GM19455 (cell line): ENCODE measurements around the gene VASH1.

Experiments
- ATAC-seq: cut with Tn5 transposase; IDR thresholded peaks from one replicate; pipeline ENCODE4 v1.9.1; 2021; ENCODE audit not compliant: unreplicated experiment

VASH1 gene

DNA sequence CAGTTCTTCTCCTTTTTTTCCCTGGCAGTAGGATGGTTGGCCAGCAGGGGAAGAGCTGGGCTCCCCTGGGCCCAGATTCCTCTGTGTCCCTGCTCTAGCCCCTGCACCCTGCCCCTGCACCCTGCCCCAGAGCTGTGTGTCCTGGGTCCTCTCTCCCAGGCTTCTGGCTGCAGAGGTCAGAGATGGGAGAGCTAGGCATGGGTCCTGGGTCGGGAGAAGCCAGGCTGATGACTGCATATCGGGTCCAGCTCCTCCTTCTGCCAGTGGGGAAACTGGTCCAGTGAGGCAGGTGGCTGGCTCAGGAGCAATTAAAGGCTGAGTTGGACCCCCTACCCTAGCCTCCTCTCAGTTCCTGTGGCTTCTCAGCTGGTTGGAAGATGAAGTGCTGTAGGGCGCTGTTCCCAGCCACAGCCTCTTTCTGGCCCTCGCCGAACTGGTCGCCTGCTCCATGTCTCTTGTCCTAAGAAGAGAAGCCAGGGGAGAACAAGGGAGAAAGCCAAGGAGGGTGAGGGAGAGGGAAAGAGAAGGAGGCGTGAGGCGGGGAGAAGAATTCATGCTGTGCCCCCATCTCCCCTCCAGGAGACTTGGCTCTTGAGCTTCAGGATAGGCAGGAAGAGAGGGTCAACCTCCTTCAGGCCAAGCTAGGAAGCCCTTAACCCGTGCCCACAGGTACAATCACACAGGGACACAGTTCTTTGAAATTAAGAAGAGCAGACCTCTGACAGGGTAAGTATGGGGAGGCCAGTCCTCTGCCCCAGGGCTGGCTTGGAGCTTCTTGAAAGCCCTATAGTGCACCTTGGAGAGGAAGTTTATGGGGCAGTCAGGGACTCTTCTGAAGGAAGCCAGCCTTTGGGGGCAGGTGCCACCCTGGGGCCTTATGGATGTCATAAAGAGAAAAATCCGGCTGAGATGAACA, 9.5 kb downstream of the VASH1 start:
- ATAC-seq = no peak

DNA sequence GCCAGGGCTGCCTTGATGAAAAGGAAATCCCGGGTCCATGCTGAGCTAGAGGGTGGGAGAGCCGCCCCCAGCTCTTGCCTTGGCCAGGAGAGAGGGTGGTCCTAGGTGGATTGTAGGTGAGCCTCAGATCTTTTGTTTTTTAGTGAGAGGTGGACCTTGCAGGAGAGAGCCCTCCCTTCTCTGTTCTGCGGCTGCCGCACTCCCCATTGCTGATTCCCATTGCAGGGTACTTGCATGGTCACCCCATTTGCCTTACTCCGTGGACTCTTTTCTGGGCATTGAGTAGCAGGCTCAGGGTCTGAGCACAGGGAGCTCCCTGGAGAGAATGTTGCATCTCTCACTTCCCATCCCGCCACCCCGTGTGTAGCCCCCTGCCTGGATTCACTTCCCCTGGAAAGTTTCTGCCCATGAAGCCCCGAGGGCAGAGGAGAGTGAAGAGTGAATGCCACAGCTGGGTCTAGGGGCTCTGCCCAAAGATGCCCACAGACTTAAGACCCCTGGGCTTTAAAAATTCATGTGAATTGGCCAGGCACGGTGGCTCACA, 10.2 kb downstream of the VASH1 start:
- ATAC-seq = no peak

DNA sequence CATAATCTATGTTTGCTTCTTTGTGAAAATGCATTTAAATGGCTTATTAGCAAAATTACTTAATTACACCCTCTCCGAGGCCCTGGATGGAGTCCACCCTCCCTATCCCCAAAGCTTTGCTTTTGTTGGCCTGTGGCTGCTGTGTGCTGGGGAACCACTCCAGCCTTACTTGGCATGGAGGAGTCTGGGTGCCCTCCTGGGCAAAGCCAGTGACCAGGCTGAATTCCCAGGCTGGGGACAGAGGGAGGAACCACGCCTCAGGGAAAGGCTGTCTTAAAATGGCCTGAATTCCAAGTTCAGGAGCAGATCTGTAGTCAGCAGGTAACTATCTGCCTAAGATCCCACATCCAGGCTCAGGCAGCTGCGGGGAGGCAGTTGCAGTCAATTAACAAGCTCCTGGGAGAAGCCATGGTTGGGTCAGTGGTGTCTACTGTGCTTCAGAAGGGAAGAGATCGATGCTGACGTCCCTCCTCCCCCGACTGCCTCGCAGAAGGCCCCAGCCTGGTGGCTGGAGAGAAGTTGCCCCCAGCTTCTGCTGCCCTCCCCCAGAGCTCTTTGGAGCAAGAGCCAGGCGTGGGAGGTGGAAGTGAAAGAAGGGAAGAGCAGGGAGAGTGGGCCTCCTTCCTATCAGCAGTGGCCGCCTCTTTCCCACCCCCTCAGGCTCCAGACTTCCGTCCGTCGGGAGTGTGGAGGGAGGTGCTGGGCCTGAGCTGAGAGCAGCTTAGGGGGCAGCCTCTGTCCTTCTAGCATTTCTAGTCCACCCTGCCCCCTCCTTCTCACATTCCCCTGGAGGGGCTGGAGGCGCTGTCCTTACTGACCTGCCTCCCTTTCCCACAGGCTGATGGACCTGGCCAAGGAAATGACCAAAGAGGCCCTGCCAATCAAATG, 11.3 kb downstream of the VASH1 start:
- no peak for ATAC-seq

DNA sequence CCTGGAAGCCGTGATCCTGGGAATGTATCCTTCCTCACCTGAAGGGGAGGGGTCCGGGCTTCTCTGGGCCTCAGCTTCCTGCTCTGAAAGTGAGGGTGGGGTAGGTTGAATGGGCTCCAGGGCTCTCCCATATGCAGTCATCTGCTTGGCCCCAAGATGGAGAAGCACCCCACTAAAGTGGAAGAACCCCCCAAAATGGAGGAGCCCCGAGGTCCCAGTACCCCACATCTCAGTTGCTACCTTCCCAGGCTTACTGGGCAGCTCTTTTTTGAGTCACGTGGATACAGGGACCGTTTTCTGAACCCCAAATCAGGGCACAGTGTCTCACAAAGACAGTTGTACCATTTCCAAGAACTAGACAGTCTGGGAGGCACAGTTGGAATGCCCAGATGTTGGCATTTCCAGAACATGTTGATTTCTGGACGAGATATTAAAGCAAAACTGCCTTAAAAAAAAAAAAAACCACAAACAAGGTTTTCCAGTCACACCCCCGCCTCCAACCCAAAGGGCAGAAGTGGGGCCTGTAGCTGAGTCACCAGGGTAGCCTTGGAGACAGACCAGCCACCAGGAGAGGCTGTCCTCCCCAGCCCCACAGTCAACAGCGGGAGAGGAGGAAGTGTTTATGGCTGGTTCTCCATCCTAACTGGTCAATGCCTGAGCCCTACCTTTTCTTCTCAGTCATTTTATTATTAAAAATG, 12.1 kb downstream of the VASH1 start:
- ATAC-seq = no peak

DNA sequence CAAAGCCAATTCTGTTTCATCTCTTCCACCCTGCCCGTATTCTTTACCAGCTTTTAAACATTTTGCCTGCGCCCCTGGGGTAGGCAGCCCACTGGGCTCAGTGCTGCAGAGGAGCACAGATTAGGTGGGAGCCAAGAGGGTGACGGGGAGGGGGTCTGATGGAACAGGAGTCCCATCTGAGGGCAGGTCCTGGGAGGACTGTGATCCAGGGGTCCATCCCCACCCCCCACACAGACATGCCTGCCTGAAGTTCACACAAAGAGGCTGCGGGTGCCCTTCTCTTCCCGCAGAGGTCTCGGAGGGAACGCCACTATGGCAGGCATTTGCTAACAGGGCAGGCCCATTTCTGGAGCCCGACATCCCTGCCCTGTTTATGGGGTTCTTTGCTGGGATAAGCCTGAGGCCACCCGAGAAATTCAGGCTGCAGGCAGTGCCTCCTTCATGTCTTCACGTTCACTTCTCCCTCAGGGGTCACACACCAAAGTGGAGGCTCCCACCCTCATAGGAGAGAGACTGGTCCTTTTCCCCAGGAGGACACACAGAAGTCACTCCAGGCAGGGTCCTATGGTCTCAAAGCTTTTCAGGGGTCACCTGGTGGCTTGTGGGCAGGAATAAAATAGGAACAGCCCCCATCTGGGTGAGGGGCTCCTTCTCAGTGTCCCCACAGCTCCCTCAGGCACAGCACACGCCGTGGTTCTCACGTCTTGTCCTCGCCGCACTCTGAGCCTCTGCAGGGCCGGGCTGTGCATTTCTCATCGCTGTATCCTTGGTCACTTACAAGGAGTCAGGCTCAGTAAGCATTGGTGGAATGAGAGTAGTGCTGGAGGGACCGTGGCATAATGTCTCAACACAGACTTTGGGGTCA, 12.9 kb downstream of the VASH1 start:
- no peak for ATAC-seq

DNA sequence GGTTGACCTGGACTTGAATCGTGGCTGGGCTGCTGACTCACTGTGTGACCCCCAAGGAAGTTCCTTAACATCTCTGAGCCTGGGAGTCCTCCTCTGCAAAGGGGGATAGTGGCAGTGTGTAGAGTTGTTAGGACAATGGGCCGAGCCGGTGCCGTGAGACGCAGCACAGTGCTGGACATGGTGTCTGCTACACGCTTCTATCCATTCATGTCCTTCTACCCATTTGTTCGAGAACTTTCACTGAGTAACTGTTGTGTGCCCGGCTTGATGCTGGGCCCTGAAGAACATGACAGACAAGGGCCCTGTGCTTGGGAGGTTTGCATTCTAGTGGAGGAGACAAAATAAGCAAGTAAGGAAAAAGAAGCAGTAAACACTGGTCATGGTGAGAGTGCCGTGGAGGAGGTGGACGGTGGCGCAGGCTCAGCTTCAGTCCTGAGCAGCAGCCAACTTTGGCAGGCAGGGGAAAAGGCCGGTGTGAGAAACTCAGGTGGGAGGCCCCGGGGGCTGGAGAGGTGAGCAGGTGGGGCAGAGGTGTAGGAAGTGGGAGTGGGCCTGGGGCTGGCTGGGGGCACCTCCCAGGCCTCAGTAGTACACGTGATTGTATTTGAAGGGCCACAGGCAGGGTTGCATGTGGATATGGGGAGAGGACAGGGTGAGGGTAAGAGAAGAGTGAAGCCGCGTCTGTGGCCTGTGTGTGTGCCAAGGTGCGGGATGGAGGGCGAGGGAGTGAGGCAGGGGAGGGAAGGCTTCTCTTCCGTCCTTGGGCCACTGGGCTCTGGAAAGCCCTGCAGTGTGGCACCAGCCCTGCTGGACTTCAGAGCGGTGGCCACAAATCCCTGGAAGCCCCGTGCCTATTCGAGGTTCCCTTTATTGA, 13.8 kb downstream of the VASH1 start:
- ATAC-seq = no peak

DNA sequence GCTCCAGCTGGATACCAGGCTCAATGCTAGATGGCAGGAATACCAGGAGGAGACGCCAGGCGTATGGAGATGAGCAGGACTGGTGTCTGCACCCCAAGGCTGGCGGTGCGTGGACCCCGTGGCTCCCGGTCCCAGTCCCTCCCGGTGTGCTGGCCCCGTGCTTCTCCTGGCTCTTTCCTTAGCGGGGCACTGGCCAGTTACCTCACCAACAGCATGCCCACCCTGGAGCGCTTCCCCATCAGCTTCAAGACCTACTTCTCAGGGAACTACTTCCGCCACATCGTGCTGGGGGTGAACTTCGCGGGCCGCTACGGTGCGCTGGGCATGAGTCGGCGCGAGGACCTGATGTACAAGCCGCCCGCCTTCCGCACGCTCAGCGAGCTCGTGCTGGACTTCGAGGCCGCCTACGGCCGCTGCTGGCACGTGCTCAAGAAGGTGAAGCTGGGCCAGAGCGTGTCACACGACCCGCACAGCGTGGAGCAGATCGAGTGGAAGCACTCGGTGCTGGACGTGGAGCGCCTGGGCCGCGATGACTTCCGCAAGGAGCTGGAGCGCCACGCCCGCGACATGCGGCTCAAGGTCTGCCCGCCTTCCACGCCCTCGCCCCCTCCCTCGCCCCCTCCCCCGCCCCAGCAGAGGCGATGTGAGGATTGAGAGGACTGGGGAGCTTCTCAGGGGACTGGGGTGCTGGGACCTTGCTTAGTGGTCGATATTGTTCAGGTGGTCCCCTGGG, 14.6 kb downstream of the VASH1 start:
- no peak for ATAC-seq

DNA sequence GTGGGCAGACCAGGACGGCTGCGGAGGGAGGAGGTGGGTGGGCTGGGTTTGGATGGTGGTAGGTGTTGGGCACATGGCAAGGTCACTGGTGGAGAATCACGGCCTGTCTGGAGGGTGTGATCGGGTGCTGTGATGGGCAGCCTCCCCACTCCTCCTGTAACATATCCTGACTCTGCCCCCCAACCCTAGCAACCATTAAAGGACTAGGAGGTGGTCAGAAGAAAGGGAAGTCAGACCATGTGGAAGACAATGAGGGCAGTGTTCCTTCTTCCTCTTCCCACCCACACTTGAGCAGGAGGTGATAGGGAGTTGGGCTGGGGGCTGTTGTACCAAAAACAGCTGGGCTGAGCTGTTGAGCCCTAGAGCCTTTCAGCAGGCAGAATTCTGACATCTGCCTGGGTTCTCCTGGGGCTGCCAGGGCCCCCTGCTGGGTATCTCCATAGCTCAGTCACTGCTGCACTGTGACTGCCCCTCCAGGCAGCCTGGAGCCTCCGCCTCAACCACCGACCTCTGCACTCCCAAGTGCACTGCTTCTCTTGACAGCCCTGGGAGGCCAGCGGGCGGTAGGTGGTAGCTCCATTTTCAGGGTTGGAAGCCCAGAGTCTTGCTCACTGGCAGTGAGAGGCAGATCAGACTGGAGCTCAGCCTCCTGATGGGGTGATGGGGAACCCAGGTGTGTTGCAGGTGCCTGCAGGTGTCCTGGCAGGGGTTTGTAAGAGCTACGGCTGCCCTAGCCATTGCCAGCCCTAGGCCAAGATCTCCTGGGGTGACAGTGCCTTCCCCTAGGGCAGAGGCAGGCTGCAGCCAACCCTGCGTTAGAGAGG, 15.4 kb downstream of the VASH1 start:
- no peak for ATAC-seq

DNA sequence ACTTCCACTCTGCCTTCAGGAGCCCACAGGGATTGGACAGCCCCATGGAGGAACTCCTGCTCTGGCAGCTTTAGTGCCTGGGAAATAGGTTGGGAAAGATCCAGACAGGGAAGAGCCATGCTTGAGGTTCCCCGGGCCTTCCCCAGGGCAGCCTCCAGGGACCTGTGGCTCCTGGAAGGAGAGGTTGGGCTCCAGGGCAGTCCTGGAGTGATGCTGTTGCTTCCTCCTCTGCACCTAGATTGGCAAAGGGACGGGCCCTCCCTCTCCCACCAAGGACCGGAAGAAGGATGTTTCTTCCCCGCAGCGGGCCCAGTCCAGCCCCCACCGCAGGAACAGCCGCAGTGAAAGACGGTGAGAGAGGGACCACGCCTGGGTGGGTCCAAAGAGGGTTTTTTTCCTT, 16.5 kb downstream of the VASH1 start:
- no peak for ATAC-seq

DNA sequence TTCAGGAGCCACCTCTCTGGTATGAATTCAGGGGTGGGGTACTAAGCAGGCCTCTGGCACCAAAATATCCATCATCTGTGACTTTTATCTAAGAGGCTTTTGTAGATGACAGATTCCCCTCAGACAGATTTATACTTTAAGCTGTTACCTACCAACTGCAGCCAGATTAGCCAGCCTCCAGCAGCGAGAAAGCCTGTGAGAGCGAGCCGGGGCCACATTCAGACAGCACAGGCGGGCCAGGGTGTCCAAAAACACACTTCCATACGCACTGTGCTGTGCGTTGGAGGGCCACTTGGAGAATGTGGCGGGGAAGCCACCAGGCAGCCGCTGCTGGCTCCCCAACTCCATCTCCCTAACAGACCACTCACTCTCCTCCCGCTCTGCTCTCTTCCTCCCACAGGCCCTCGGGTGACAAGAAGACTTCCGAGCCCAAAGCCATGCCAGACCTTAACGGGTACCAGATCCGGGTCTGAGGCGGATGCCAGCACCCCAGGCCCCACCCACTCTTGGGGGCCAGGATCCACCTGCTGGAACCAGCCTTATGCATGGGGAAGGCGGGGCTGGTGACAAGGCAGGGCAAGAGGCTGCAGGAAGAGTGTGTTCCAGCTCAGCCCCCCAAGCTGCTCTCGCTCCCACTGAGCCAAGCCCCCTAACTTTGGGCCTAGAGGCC, 17.4 kb downstream of the VASH1 start:
- no peak for ATAC-seq

DNA sequence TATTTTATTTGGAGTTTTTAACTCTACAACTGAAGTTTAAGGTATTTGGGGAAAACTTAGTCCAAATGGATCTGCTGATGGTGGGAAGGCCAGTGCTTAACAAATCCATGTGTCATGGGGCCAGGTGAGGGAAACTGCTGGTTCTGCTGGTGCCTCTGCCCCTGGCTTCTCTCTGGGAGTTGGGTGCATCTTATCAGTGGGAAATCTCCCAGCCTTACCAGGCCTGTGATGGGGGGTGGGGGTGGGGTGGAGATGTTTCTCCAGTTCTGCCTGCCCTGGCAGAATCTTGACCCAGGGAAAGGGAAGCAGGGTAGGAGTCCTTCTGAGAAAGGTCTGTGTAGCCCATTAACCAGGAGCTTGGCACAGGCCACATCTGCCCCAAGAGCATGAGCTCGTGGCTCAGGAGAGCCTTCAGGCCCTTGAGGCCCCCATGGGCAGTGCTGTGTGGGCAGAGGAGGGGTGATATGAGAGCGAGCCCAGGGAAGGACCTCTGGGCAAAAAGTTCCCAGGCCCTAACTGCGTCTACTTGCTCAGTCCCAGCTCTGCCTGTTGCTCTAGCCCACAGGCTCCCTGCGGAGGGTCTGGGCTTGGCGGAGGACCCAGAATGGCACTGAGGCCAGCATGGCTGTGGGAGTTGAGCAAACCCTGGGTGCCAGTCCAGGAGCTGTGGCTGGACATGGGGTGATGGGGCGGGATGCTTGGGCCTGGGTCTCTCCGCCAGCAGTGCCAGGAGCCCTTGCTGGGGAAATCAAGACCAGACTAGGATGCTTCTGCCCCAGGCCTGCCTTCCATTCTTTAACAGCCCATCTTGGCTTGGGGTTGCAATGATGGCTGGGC, 18.2 kb downstream of the VASH1 start:
- ATAC-seq = no peak

DNA sequence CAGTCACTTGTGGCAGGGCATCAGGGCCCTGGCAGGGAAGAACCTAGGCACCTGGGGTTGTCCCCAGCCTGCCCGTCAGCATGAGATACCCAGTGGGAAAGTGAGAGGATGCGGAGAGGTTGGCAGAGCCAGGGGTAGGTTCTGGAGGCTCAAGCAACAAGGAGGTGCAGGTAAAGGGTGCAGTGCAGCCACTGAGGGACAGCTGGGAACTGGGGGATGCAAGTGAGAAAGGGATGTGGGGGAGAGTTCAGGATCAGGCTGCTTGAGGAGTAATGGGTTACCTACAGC, 18.7 kb downstream of the VASH1 start:
- no peak for ATAC-seq

DNA sequence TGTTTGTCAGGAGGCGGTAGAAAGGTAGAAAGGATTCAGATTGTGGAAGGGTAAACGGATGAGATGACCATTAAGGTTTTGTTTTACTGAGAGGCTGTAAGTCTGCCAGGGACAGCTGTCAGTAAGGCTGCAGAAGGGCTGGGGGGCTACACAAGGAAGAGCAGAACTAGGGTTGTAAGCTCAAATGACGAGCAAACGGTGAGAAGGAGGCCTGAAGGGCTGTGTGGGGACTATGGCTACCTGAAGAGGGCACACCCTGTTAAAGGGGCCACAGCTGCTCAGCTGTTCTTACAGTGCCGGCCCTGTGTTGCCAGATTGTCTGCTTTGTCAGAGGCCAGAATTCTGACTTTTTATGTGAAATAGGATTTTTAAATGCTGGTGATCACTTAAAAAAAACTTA, 19.1 kb downstream of the VASH1 start:
- ATAC-seq = no peak

DNA sequence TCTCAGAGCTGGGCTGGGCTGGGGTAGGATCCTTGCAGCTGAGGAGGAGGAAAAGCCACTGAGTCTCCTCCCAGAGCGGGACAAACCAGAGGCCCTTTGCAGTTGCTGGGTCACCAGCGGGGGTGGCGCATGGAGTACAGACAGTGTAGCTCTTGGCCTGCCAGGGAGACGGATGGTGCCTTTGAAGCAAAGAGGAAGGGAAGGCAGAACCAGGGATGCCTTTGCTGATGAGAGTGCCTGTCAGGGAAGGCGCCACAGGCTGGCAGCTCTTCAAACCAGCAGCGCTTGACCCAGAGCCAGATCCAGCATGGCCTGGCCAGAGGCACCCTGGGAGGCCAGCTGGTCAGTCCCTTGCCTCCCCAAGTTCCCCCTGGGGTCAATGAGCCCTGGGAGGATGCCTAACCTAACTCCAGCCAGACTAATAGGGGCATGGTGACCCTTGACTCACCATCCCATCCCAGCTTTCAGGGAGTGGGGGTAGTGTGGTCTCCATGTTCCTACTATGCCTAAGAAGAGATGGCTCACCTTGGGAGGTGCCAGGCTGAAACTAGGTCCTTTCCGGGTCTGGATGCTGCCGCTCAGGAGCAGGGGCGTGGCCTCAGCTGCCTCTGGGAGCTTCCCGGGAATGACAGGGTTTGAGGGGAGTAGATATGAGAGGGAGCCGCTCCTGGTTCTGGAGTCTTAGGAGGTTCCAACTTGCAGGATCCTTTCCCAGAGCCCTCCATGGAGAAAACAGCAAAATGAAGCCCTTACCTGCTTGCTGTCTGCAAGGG, 19.8 kb downstream of the VASH1 start:
- no peak for ATAC-seq

DNA sequence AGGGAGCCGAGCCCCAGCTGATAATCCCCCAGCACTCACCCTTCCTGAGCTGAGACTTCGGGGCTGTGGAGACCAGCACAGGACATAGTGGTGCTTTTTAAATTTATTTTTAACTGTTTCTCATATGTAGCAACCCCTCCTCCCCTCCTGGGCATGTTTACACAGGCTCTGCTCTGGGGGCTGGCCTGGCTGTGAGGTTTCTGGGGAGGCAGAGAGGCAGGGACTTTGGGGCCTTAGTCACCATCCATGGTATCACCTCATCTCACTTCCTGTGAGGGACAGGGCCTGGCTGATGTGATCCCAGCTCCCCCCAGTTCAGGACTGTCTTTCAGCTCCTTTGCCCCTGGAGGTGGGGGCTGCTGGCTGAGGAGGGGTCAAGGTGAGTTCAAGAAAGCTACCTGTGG, 20.4 kb downstream of the VASH1 start:
- ATAC-seq = no peak
